SH-SY5Y (cell line): ENCODE measurements around the gene RLN1.
"Not testable (repeated sequence)": the region's sequence is repeated elsewhere in the genome, so short reads cannot be mapped to it uniquely, and the experiment has no call there.

ENCODE experiments used
- GATA2 ChIP-seq: IDR thresholded peaks from 2 replicates; pipeline ENCODE4 v1.6.1; 2011; ENCODE audit warnings: mild to moderate bottlenecking, low read depth, low read length
- GATA3 ChIP-seq: IDR thresholded peaks from 2 replicates; pipeline ENCODE4 v1.6.1; 2011; ENCODE audit warnings: low read depth, mild to moderate bottlenecking, low read length, moderate library complexity

RLN1 gene

DNA sequence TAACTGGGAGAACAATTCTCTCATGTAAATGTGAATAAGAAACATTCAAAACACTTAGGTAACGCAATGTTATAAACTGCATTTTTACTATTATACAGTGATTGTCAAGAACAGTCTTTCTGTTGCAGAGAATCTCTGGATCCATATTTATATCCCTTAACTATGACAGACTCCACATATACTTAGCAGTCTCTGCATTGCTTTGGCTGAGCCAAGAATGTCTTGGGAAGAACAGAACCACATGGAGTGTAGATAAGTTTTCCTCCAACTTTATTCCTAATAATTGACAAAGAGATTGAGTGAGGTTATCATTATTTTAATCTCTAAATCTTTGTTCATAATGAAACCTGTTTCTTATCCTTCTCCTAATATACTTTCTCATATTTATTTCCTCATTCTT lies 15.6 kb upstream of the RLN1 start:
- no peak for TF ChIP-seq GATA2
- TF ChIP-seq GATA3: no peak

DNA sequence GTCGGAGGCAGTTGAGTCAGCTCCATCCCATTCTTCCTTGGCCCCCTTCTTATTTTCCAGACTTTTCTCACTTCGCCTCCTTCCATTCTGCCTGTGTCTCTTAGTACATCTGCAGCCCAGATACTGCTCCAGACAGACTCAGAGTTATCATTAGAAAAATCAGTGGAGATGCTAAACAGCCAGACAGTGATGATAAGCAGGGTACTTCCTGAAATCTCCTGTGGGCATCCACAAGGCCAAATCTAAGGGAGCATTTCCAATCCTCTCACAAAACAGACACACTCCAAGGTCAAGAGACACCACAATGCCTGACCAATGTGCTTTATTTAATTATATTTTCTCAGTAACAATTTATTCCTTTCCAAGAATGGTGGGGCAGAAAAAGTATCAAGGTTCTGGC lies 14.5 kb upstream of the RLN1 start:
- peak; percentile 80 for TF ChIP-seq GATA2
- TF ChIP-seq GATA3: peak; percentile 77; the same call in 1 of the 2 replicates

DNA sequence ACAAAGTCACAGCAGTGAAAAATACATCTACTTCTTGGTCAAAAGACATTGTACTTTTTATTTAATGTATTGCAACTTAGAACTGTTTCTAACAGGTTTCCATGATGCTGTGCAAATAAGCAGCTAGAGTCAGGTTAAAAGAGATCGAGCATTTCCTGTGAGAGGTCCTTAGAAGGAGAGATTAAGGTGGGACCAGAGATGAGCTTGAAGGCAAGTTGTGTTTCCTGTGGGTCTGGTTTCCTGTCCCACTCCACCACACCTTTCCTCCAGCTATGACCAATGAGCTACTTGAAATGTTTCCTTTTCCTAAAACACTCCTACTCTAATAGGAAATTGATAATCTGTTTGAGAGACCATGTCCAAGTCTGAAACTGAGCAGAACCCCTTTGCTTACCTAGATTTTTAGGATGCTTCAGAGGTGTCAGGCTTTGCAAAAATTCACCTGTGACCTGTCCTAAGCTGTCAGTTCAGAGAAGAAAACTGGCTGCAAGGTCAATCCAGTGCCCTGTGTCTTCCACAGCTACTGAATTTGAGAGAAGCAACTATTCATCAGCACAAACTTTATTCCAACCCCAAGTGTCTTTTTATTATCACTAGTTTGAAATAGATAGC lies 13.1 kb upstream of the RLN1 start:
- TF ChIP-seq GATA3 (no peak), GATA2 (no peak)

DNA sequence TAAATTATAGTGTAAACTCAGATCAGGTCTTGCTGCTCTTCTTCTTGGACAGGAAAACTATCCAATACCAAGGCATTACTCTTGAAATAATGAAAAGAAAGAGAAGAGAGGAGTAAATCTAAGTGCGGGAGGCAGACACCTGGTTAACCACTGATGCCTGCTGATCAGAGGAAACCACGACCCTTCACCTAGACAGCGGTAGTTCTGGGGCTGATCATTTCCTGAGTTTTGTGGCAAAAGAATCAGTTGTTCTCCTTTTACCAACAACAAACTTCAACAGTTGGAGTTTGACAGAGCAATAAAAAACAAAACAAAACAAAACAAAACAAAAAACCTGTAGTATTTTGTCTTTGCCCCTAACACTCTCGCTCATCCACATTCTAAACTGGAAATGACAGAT lies 3.0 kb downstream of the RLN1 start:
- TF ChIP-seq GATA2: no peak
- TF ChIP-seq GATA3: no peak

DNA sequence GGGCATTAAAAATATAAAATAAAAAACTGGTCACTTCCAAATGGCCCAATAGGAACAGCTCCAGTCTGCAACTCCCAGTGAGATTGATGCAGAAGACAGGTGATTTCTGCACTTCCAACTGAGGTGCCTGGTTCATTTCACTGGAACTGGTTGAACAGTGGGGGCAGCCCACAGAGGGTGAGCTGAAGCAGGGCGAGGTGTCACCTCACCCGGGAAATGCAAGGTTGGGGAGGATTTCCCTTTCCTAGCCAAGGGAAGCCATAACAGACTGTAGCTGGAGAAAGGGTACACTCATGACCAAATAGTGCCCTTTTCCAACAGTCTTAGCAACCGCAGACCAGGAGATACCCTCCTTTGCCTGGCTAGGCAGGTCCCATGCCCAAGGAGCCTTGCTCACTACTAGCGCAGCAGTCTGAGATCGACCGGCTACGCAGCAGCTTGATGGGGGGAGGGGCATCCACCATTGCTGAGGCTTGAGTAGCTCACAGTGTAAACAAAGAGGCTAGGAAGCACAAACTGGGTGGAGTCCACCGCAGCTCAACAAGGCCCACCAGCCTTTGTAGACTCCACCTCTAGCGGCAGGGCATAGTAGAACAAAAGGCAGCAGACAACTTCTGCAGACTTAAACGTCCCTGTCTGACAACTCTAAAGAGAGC lies 12.7 kb downstream of the RLN1 start:
- TF ChIP-seq GATA3 (no peak), GATA2 (no peak)

DNA sequence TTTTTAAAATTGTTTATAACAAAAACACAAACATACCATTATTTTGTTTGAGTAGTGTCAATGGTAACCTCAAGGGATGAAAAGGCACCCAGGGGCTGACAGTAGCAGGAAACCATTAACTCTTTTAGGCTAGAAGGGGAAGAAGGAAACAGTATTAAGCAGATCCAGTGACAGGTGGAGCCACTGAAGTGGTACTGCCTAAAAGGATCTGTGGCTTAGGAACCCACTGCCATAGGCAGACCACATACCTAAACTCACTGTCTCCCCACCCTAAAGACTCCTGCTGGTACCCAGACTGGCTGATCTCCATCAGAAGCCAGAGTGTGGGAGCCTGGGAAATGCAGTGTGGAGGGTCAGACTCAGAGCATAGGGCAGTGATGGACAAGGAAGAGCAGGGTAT lies 13.5 kb downstream of the RLN1 start:
- TF ChIP-seq GATA3 (no peak), GATA2 (no peak)

DNA sequence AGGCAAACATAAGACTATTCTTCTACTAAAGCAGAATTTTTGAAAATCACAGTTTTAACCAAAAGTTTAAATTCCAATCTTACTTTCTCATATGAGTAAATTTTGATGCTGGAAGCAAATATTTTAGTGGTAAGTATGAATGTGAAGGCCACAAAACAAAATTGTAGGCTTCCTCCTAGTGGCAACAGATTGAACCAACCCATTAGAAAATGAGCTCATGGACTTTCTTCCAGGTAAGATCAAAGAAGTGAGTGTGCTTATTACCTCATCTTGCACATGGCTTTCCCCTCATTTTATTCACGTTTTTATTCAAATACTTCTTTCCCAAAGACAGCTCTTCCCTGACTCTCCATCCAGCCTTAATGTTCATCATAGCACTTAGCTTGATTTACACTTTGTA lies 18.6 kb downstream of the RLN1 start:
- no peak for TF ChIP-seq GATA2
- no peak for TF ChIP-seq GATA3

DNA sequence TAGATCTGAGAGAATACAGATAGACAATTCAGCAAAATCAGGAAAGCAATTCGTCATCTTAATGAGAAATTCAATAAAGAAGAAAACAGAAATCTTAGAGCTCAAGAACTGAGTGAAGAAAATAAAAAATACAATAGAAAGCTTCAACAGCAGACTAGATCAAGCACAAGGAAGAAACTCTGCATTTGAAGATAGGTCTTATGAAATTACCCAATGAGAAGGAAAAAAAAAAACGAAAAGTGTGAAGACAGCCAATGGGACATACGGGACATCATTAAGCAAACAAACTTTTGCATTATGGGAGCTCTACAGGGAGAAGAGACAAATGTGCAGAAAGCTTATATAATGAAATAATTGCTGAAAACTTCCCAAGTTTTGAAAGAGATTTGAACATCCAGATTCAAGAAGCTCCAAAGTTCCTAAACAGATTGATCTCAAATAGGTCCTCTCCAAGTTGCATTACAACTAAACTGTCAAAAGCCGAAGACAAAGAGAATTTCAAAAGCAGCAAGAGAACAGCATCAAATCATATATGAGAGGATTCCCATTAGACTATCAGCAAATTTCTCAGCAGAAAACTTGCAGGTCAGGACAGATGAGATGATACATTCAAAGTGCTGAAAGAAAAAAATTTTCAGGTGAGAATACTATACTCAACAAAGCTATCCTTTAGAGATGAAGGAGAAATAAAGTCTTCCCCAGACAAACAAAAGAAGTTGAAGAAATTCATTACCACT lies 24.3 kb downstream of the RLN1 start:
- TF ChIP-seq GATA2: no peak
- no peak for TF ChIP-seq GATA3

DNA sequence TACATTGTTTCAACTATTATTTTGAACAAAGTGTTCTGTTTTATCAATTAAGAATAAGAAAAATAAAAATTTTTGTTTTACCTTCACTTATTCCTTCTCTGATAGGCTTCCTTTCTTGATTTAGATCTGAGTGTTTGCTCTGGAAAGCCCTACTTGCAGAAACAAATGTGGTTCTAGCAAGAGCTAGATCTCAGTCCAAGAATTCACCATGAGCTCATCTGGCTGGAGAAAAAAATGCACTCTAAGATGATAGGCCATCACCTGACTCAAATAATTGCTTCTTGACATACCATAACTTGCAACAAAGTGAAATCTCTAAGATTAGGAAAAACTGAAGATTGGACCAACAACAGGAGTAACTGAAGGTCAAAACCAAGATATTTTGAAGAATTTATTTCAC lies 28.8 kb downstream of the RLN1 start:
- no peak for TF ChIP-seq GATA2
- TF ChIP-seq GATA3: no peak

DNA sequence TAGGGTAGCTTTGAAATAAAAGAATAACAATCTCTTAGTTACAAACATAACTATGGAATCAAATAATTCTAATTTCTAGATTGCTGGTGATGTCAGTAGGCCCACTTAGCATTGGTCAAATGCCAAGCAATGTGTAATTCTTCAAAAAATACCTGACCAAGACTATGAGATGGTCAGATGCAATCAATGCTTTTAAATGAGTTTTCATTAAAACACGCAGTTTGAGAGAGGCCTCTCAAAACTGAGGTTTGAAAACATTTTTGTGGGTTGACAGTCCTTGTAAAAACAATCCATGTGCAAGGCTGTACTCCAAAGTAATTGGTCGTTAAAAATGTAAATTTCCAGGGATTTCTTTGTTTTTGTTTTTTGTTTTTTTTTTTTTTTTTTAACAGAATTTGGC lies 33.9 kb downstream of the RLN1 start:
- TF ChIP-seq GATA3 (no peak), GATA2 (no peak)

DNA sequence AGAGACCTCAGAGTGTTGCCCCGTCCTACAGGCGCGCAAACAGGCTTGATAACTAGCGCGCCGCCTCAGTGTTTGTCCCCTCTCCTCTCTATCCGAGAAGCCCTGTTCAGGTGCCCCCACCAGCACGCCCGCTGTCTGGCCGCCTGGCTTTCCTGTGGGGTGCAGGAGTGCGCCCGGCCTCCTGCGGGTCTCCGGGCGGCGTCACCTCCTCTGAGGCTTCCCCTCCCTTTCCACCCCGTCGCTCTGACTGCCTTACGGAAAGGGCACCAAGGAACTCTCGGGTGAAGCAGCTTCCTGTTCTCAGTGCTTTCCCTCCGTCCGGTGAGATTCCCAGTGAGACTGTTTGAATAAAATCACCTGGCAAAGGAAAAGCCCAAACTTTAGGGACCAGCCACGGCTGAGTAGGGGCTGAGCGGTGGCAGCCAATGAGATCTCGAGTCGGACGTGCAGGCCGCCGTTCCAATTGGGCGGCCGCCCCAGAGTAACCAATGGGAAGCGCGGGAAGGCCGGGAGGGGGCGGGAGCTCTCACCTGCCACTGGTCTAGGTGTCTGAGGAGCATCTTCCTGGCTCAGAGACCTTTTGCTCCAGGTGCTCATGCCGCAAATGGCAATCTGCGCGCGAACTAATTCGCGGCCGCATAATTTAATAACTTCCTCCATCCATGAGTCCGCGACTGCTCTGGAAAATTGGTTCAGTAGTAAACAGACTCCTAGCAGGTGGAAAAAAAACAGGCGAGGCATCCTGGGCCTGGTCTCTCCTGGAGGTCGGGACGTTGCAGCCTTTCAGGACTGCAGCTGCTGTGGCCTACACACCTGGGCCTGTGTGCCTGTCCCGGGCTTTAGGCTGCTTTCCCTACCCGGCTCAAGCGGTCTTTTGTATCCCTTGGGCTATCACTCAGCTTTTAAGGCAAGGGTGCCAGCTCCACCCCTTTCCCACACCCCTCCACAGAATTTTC lies 35.6 kb downstream of the RLN1 start, which contains the start of gene RLN2:
RLN2 (minus strand) TSS at position 877 of the 956 bp plus-strand sequence; CDS start at position 741, 136 bp downstream.
- not testable (repeated sequence) for TF ChIP-seq GATA3, GATA2

DNA sequence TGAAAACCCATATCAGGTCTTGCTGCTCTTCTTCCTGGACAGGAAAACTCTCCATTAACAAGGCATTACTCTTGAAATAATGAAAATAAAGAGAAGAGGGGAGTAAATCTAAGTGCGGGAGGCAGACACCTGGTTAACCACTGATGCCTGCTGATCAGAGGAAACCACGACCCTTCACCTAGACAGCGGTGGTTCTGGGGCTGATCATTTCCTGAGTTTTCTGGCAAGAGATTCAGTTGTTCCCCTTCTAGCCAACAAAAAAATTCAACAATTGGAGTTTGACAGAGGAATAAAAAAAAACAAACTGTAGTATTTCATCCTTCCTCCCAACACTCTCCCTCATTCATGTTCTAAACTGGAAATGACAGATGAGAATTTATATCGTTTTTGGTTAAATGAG lies 38.1 kb downstream of the RLN1 start:
- TF ChIP-seq GATA2 (no peak), GATA3 (no peak)

DNA sequence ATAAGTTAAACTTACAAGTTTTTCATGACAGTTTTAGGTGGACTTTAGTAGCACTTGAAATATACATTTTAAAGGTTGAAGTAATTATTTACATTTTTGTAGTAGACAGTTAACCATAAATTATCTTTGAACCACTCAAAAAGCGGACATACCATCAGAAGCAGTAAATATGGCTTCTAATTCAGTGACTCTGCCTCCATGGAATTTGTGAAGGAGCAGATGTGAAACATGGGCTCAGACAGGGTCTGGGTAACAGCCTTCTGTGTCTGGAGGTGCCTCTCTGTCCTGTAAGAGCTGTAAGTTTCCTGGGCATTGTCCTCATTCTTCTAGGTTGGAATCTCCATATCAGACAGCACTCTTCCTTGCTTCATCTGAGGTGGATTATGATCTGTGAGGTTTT lies 47.5 kb downstream of the RLN1 start:
- no peak for TF ChIP-seq GATA2
- TF ChIP-seq GATA3: no peak

DNA sequence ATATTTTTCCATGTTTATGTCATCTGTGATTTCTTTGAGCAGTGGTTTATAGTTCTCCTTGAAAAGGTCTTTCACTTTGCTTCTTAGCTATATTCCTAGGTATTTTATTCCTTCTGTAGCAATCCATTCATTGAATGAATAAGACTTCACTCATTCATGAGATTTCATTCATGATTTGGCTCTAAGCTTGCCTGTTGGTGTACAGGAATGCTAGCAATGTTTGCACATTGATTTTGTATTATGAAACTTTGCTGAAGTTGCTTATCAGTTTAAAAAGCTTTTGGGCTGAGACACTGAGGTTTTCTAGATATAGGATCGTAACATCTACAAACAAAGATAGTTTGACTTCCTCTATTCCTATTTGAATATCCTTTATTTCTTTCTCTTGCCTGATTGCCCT lies 51.1 kb downstream of the RLN1 start:
- no peak for TF ChIP-seq GATA2
- TF ChIP-seq GATA3: no peak
